GM12878 (cell line): ENCODE results near the gene AP4E1. TPM values are rescaled to one million over a fixed set of nuclear protein-coding genes. Genes with fewer than 3 reads are reported as not detected.

ENCODE experiments used
- BACH1 ChIP-seq: fragments of 450-650 bp; IDR thresholded peaks from 2 replicates; pipeline ENCODE4 v1.6.1; 2017; ENCODE audit warnings: mild to moderate bottlenecking, borderline replicate concordance
- CBX5 ChIP-seq: sonication (generic); IDR thresholded peaks from 2 replicates; pipeline ENCODE4 v1.6.1; 2016; ENCODE audit warnings: low read depth, moderate library complexity, mild to moderate bottlenecking, inconsistent platforms
- CREB1 ChIP-seq: IDR thresholded peaks from 2 replicates; pipeline ENCODE4 v1.6.1; 2012; ENCODE audit warnings: low read depth, mild to moderate bottlenecking, inconsistent platforms
- E4F1 ChIP-seq: fragments of 450-650 bp; IDR thresholded peaks from 2 replicates; pipeline ENCODE4 v1.6.1; 2018; ENCODE audit warnings: borderline replicate concordance, mild to moderate bottlenecking; ENCODE audit not compliant: partially characterized antibody
- EP300 ChIP-seq, 2 experiments: fragments of 150-350 bp in 1 of 2; IDR thresholded peaks; 2 replicates each; pipeline ENCODE4 v1.6.1; 2011 to 2012; ENCODE audit warnings: low read depth in 2 of 2, low read length in 2 of 2, borderline replicate concordance in 1 of 2, improper control_type of control experiment in 1 of 2, inconsistent platforms in 1 of 2; ENCODE audit not compliant: control insufficient read depth in 1 of 2
- FOS ChIP-seq: IDR thresholded peaks from 3 replicates; pipeline ENCODE4 v1.6.1; 2011; ENCODE audit warnings: borderline replicate concordance; ENCODE audit not compliant: insufficient read length; ENCODE audit errors: extremely low read depth
- GABPA ChIP-seq: IDR thresholded peaks from 2 replicates; pipeline ENCODE4 v1.6.1; 2014; ENCODE audit warnings: antibody characterized with exemption, low read depth, mild to moderate bottlenecking, inconsistent platforms
- GATAD2B ChIP-seq: fragments of 450-650 bp; conservative IDR thresholded peaks from 2 replicates; pipeline ENCODE4 v1.6.1; 2017; ENCODE audit warnings: low read depth, mild to moderate bottlenecking, moderate library complexity
- HCFC1 ChIP-seq: fragments of 150-350 bp; IDR thresholded peaks from 2 replicates; pipeline ENCODE4 v1.6.1; 2014; ENCODE audit warnings: low read length
- MEF2B ChIP-seq: fragments of 450-650 bp; IDR thresholded peaks from 2 replicates; pipeline ENCODE4 v1.6.1; 2018; ENCODE audit warnings: mild to moderate bottlenecking, moderate library complexity; ENCODE audit not compliant: partially characterized antibody, poor library complexity, severe bottlenecking
- MLLT1 ChIP-seq: fragments of 450-650 bp; IDR thresholded peaks from 2 replicates; pipeline ENCODE4 v1.6.1; 2016; ENCODE audit warnings: mild to moderate bottlenecking
- MXI1 ChIP-seq: fragments of 150-350 bp; IDR thresholded peaks from 2 replicates; pipeline ENCODE4 v1.6.1; 2011; ENCODE audit warnings: low read depth, mild to moderate bottlenecking, inconsistent platforms, low read length, improper control_type of control experiment
- NFXL1 ChIP-seq: fragments of 450-650 bp; IDR thresholded peaks from 2 replicates; pipeline ENCODE4 v1.6.1; 2017; ENCODE audit warnings: antibody characterized with exemption, mild to moderate bottlenecking, borderline replicate concordance
- NR2C1 ChIP-seq: fragments of 450-650 bp; IDR thresholded peaks from 2 replicates; pipeline ENCODE4 v1.6.1; 2017; ENCODE audit warnings: antibody characterized with exemption, mild to moderate bottlenecking, moderate library complexity
- NR2F1 ChIP-seq: fragments of 450-650 bp; conservative IDR thresholded peaks from 2 replicates; pipeline ENCODE4 v1.6.1; 2017; ENCODE audit warnings: mild to moderate bottlenecking
- NRF1 ChIP-seq: conservative IDR thresholded peaks from 2 replicates; pipeline ENCODE4 v1.6.1; 2011; ENCODE audit warnings: mild to moderate bottlenecking, low read depth, low read length, improper control_type of control experiment
- POLR2AphosphoS2 ChIP-seq: IDR thresholded peaks from 2 replicates; pipeline ENCODE4 v1.6.1; 2011; ENCODE audit warnings: low read depth, mild to moderate bottlenecking, low read length, improper control_type of control experiment, moderate library complexity
- POLR2AphosphoS5 ChIP-seq: IDR thresholded peaks from 2 replicates; pipeline ENCODE4 v1.6.1; 2011; ENCODE audit warnings: mild to moderate bottlenecking, low read length, inconsistent platforms
- SMAD5 ChIP-seq: IDR thresholded peaks from 2 replicates; pipeline ENCODE4 v1.6.1; 2016; ENCODE audit warnings: antibody characterized with exemption, low read depth
- SMARCA5 ChIP-seq: fragments of 450-650 bp; IDR thresholded peaks from 2 replicates; pipeline ENCODE4 v1.6.1; 2017; ENCODE audit warnings: mild to moderate bottlenecking
- SP1 ChIP-seq: IDR thresholded peaks from one replicate; pipeline ENCODE4 v1.6.1; 2011; ENCODE audit warnings: low read depth, low read length
- SREBF1 ChIP-seq: IDR thresholded peaks from 2 replicates; pipeline ENCODE4 v1.6.1; 2012; ENCODE audit warnings: mild to moderate bottlenecking, low read length
- SUZ12 ChIP-seq: fragments of 200-600 bp; sonication (generic); IDR thresholded peaks from one replicate; pipeline ENCODE4 v1.6.1; 2018; ENCODE audit warnings: antibody characterized with exemption, mild to moderate bottlenecking; ENCODE audit not compliant: unreplicated experiment
- TAF1 ChIP-seq: IDR thresholded peaks from 2 replicates; pipeline ENCODE4 v1.6.1; 2011; ENCODE audit warnings: mild to moderate bottlenecking, low read depth, low read length, borderline replicate concordance
- ZNF217 ChIP-seq: fragments of 450-650 bp; IDR thresholded peaks from 2 replicates; pipeline ENCODE4 v1.6.1; 2017; ENCODE audit warnings: antibody characterized with exemption, mild to moderate bottlenecking
- ZNF24 ChIP-seq: fragments of 450-650 bp; IDR thresholded peaks from 2 replicates; pipeline ENCODE4 v1.6.1; 2017; ENCODE audit warnings: antibody characterized with exemption, mild to moderate bottlenecking
- polyA plus RNA-seq, 11 experiments: library from polyadenylated mRNA; depleted of rRNA in 4 of 11; unstranded in 6 of 11; stranded (reverse) in 5 of 11; fragments of >200 nt; fragmentation: Nextera tagmentation in 4 of 11; fragmentation: Illumina TruSeq in 1 of 11; extraction: Ambion mirVana in 4 of 11; extraction: Trizol in 1 of 11; gene quantifications; 1 replicate in 1 of 11; 2 replicates in 10 of 11; pipeline versions ENCODE4 v1.2.1 to v1.2.3, GENCODE V29; 2011 to 2016; ENCODE audit warnings: inconsistent platforms in 2 of 11, missing spikeins in 2 of 11, low read depth in 1 of 11
- total RNA-seq, 4 experiments: library from RNA; depleted of rRNA in 3 of 4; stranded (reverse); fragments of >200 nt in 3 of 4; fragmentation: Illumina TruSeq in 1 of 4; extraction: Trizol in 1 of 4; gene quantifications; 2 replicates each; pipeline versions ENCODE4 v1.2.1 to v1.2.3, GENCODE V29; 2013 to 2021

The AP4E1 gene
- total and polyA plus RNA-seq, 10 of the 15 experiments (the other 5 are each of a cell fraction or from before 2014, with no cell fraction given) = 1.2 to 11.4 (median 6.7) TPM

- TF ChIP-seq MEF2B = peak; percentile 41
- peak; percentile 28; the same call in 1 of the 2 replicates for TF ChIP-seq CREB1
- TF ChIP-seq POLR2AphosphoS2 = peak; percentile 39; the same call in 1 of the 2 replicates
- no peak for TF ChIP-seq SUZ12
- TF ChIP-seq SMARCA5 = no peak; the same call in 1 of the 2 replicates
- peak; percentile 43; the same call in 1 of the 2 replicates for TF ChIP-seq NR2F1
- TF ChIP-seq SREBF1 = no peak
- 0 out of 2 replicates have a peak, but pooled peaks have one; percentile 13 for TF ChIP-seq TAF1
- peak in 1 of 2 experiments; percentile 5; a peak in 1 of 4 replicates for TF ChIP-seq EP300 (IDR thresholded peaks at IDR 0.05; ENCODE audit: borderline replicate concordance in 1 of 2, control insufficient read depth in 1 of 2, low read depth in 2 of 2, low read length in 2 of 2)
- no peak for TF ChIP-seq HCFC1
- no peak for TF ChIP-seq ZNF217
- 0 out of 2 replicates have a peak, but pooled peaks have one; percentile 45 for TF ChIP-seq MLLT1
- no peak for TF ChIP-seq NRF1
- TF ChIP-seq BACH1 = no peak
- TF ChIP-seq SMAD5 = 0 out of 2 replicates have a peak, but pooled peaks have one; percentile 6
- no peak for TF ChIP-seq E4F1
- TF ChIP-seq NR2C1 = peak; percentile 64
- TF ChIP-seq NFXL1 = no peak
- 0 out of 2 replicates have a peak, but pooled peaks have one; percentile 63 for TF ChIP-seq GATAD2B
- TF ChIP-seq GABPA = no peak
- peak; percentile 71; the same call in 1 of the 2 replicates for TF ChIP-seq POLR2AphosphoS5
- no peak for TF ChIP-seq CBX5
- TF ChIP-seq FOS = no peak
- no peak for TF ChIP-seq ZNF24
- no peak for TF ChIP-seq MXI1
- TF ChIP-seq SP1 = no peak
Measured at GRCh38 chr15:50907601-50908208, 778 bp upstream of the AP4E1 start (continued).
